GM12872 (cell line): Measurements from ENCODE around the gene PCDHGA4.

Experiments used
- CTCF ChIP-seq: IDR thresholded peaks from 3 replicates; pipeline ENCODE4 v1.5.1; 2011; ENCODE audit warnings: low read depth, mild to moderate bottlenecking, low read length, moderate library complexity; ENCODE audit not compliant: insufficient read depth

PCDHGA4 gene

GRCh38 chr5:141326088-141326854 lies 28.6 kb upstream of the PCDHGA4 start:
- TF ChIP-seq CTCF = peak; percentile 61; the same call in 2 of the 3 replicates

- no peak for TF ChIP-seq CTCF
These were observed 26.6 kb upstream of the PCDHGA4 start for GRCh38 chr5:141328231-141328630.

GRCh38 chr5:141330299-141331080 lies 24.3 kb upstream of the PCDHGA4 start, which contains the start of gene PCDHGA1:
TSS of gene PCDHGA1 (plus strand) at chr5:141330514.
- peak; percentile 68 for TF ChIP-seq CTCF

- peak; percentile 54; the same call in 2 of the 3 replicates for TF ChIP-seq CTCF
These were observed 16.1 kb upstream of the PCDHGA4 start, which contains the start of gene PCDHGA2 for GRCh38 chr5:141338538-141339306. TSS of gene PCDHGA2 (plus strand) at chr5:141338760.

GRCh38 chr5:141342773-141343172 lies 12.0 kb upstream of the PCDHGA4 start:
- no peak for TF ChIP-seq CTCF

- peak; percentile 33; the same call in 2 of the 3 replicates for TF ChIP-seq CTCF
These were observed 11.4 kb upstream of the PCDHGA4 start, which contains the start of gene PCDHGA3 for GRCh38 chr5:141343242-141343952. TSS of gene PCDHGA3 (plus strand) at chr5:141343829. CDS start at chr5:141344034, 205 bp downstream.
